Right ventricle myocardium superior (tissue), 1 donor: ENCODE data around the gene TMPO. TPM values are rescaled to one million over a fixed set of nuclear protein-coding genes. Genes with fewer than 3 reads are reported as not detected.
"Not testable (repeated sequence)": the region's sequence is repeated elsewhere in the genome, so short reads cannot be mapped to it uniquely, and the experiment has no call there.

Experiments
- ATAC-seq: fragments of 200-7000 bp; cut with Tn5 transposase; one replicate; pipeline ENCODE4 v1.9.1; 2020; ENCODE audit warnings: mild to moderate bottlenecking; ENCODE audit not compliant: poor library complexity
- DNase-seq: peaks from one replicate; pipeline ENCODE4 v3.0.0-alpha.2; 2020
- intact Hi-C: fragments of 100-400 bp; cut with DNase I; formaldehyde crosslinking; loops from one replicate; pipeline ENCODE4 v1.11.2; 2022
- long read RNA-seq: library from polyadenylated mRNA; unstranded; transcript quantifications from one replicate; pipeline ENCODE4 v2.0.0, GENCODE V29; 2021
- total RNA-seq: library from RNA; stranded (reverse); fragmentation: NEBNext Ultra II Directional; extraction: Animal tissue kit (Norgen Biotek cat#: 25700); gene quantifications from one replicate; pipeline ENCODE4 v1.2.1, GENCODE V29; 2021
- donor health status: DM: no; HTN: yes; CAD: no; lungs with severe emphysema.

Gene TMPO
- 15.2 TPM for total RNA-seq
- long read RNA-seq, full-length matches to known transcripts = 9 of 13 reads
- long read RNA-seq, partial matches to known transcripts = 1 of 13 reads
- long read RNA-seq, other reads (novel, unspliced or antisense) = 3 of 13 reads

GRCh38 chr12:98515287-98516110 lies at the start of gene TMPO:
Gene TMPO (plus strand): TSS chr12:98515590. CDS start chr12:98515868, 278 bp downstream.
- DNase-seq (peak; percentile 95), ATAC-seq (peak; percentile 100)
- intact Hi-C loops = loop anchor here (5.0 kb wide), 1 partner anchor 93 kb away; no protein-coding TSS in a partner anchor

GRCh38 chr12:98465950-98466602 lies 49.3 kb upstream of the TMPO start:
- DNase-seq (no peak), ATAC-seq (no peak)
- intact Hi-C loops = no loop called here

- DNase-seq = no peak
- intact Hi-C loops = no loop called here
- no peak for ATAC-seq
Observed at GRCh38 chr12:98466640-98467400, 48.6 kb upstream of the TMPO start.

GRCh38 chr12:98469109-98469508 lies 46.3 kb upstream of the TMPO start:
- ATAC-seq (no peak), DNase-seq (no peak)
- intact Hi-C loops = no loop called here

GRCh38 chr12:98470469-98471082 lies 44.8 kb upstream of the TMPO start:
- DNase-seq = no peak
- no peak for ATAC-seq
- intact Hi-C loops = no loop called here

GRCh38 chr12:98471085-98471484 lies 44.3 kb upstream of the TMPO start:
- ATAC-seq (no peak), DNase-seq (no peak)
- intact Hi-C loops = no loop called here

GRCh38 chr12:98475565-98475908 lies 39.9 kb upstream of the TMPO start:
- no peak for ATAC-seq
- DNase-seq = no peak
- intact Hi-C loops = no loop called here

GRCh38 chr12:98478606-98479005 lies 36.8 kb upstream of the TMPO start:
- intact Hi-C loops = no loop called here
- no peak for ATAC-seq
- DNase-seq = no peak

- ATAC-seq = no peak
- no peak for DNase-seq
- intact Hi-C loops = no loop called here
Observed at GRCh38 chr12:98483621-98484503, 31.5 kb upstream of the TMPO start.

- intact Hi-C loops = no loop called here
- ATAC-seq (no peak), DNase-seq (no peak)
Observed at GRCh38 chr12:98485792-98486340, 29.5 kb upstream of the TMPO start.

- DNase-seq, intact Hi-C loops: not testable (repeated sequence)
Observed at GRCh38 chr12:98488416-98488815, 27.0 kb upstream of the TMPO start.

GRCh38 chr12:98489176-98489575 lies 26.2 kb upstream of the TMPO start:
- intact Hi-C loops = no loop called here
- DNase-seq (no peak), ATAC-seq (no peak)

More at GRCh38 chr12:98488416-98488815, 27.0 kb upstream of the TMPO start:
- not testable (repeated sequence) for ATAC-seq

- DNase-seq (peak; percentile 89), ATAC-seq (peak; percentile 93)
- intact Hi-C loops = no loop called here
Observed at GRCh38 chr12:98490501-98491453, 24.6 kb upstream of the TMPO start.

- no peak for DNase-seq
- intact Hi-C loops = no loop called here
- ATAC-seq = no peak
Observed at GRCh38 chr12:98492580-98493140, 22.7 kb upstream of the TMPO start.

GRCh38 chr12:98501266-98501629 lies 14.1 kb upstream of the TMPO start:
- DNase-seq, ATAC-seq, intact Hi-C loops: not testable (repeated sequence)

GRCh38 chr12:98503342-98503591 lies 12.1 kb upstream of the TMPO start:
- intact Hi-C loops = no loop called here
- DNase-seq (peak; percentile 89), ATAC-seq (peak; percentile 94)
